ENCODE measurements around the gene CDH4. TPM values are rescaled to one million over a fixed set of nuclear protein-coding genes. Genes with fewer than 3 reads are reported as not detected.

The CDH4 gene
- total RNA-seq, 1 experiment from 2014 or later = not detected

DNA sequence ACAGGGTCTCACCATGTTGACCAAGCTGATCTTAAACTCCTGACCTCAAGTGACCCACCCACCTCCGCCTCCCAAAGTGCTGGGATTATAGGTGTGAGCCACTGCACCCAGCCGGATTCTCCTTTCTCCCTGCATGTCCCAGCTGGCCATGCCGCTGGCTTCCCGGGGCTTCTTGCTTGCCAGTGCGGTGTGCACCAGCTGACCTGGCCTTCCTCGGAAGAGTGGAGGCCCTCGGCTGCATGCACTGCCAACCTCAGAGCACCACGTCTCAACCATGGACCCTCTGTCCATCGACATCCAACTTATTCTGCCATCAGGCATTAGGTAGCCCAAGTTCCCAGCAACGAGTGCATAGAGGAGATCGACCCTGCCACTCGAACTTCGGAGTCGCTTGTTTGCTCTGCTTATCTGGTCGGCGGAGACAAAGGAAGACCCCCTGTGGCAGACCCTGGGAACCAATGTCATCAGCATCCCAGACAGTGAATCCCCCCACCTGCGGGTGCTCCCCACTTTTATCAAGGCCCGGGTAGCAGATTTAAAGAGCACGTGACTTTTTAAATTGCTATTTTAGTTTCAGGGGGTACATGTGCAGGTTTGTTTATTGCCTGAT, 307.8 kb downstream of the CDH4 start:
- no TSS peak for BruUV-seq (replicated peaks)
- intact Hi-C loops (cut with micrococcal nuclease; ENCODE audit: unreplicated experiment) = no loop called here
- ChIA-PET POLR2A (no interaction called here), CTCF (interaction anchor here (0.7 kb wide), 1 partner anchor 328 kb away, joined by 6 read pairs; no protein-coding TSS in a partner anchor)
- no peak for TF ChIP-seq CTCF (IDR thresholded peaks at IDR 0.05; ENCODE audit: insufficient read depth in 1 of 2, low read depth in 1 of 2, low read length in 1 of 2, severe bottlenecking in 1 of 2, unreplicated experiment in 1 of 2)
- Histone ChIP-seq H3K36me3 (ENCODE audit: control insufficient read depth, insufficient read depth, low read length) (no peaks in the 10 kb centered on the region), H3K4me1 (no peaks in the 10 kb centered on the region), H3K27me3 (replicated peaks; ENCODE audit: control insufficient read depth, insufficient read depth, low read length) (no peaks in the 10 kb centered on the region), H3K4me3 (ENCODE audit: low read depth, low read length) (no peak overlapping the region), H3K9me3 (no peaks in the 10 kb centered on the region)
- no peaks in the 10 kb centered on the region for H3K9me3 Mint-ChIP-seq (ENCODE audit: unreplicated experiment)
- H3K27me3 Mint-ChIP-seq (ENCODE audit: insufficient read depth, unreplicated experiment) = peaks cover 25% of the 10 kb centered on the region
- no peak overlapping the region for H3K27ac Mint-ChIP-seq (ENCODE audit: unreplicated experiment)
- H3K36me3 Mint-ChIP-seq (ENCODE audit: insufficient read depth, unreplicated experiment) = no peaks in the 10 kb centered on the region
- no peaks in the 10 kb centered on the region for H3K4me1 Mint-ChIP-seq (ENCODE audit: low read depth, unreplicated experiment)
- H3K4me3 Mint-ChIP-seq (ENCODE audit: unreplicated experiment) = no peak overlapping the region
- no peak for DNase-seq

- Mint-ChIP-seq H3K9me3 (ENCODE audit: unreplicated experiment) (no peaks in the 10 kb centered on the region), H3K27me3 (ENCODE audit: insufficient read depth, unreplicated experiment) (peaks cover 27% of the 10 kb centered on the region), H3K4me3 (ENCODE audit: unreplicated experiment) (no peak overlapping the region), H3K27ac (ENCODE audit: unreplicated experiment) (no peak overlapping the region), H3K4me1 (ENCODE audit: low read depth, unreplicated experiment) (no peaks in the 10 kb centered on the region), H3K36me3 (ENCODE audit: insufficient read depth, unreplicated experiment) (no peaks in the 10 kb centered on the region)
- H3K4me1 ChIP-seq = no peaks in the 10 kb centered on the region
- no peaks in the 10 kb centered on the region for H3K9me3 ChIP-seq
- DNase-seq = peak in 1 of 2 experiments; percentile 35
- no TSS peak for BruUV-seq (replicated peaks)
- intact Hi-C loops (cut with micrococcal nuclease; ENCODE audit: unreplicated experiment) = no loop called here
- ChIA-PET POLR2A (no interaction called here), CTCF (no interaction called here)
- H3K4me3 ChIP-seq (ENCODE audit: low read depth, low read length) = no peak overlapping the region
- no peaks in the 10 kb centered on the region for H3K36me3 ChIP-seq (ENCODE audit: control insufficient read depth, insufficient read depth, low read length)
- TF ChIP-seq CTCF (IDR thresholded peaks at IDR 0.05; ENCODE audit: insufficient read depth in 1 of 2, low read depth in 1 of 2, low read length in 1 of 2, severe bottlenecking in 1 of 2, unreplicated experiment in 1 of 2) = no peak
- no peaks in the 10 kb centered on the region for H3K27me3 ChIP-seq (replicated peaks; ENCODE audit: control insufficient read depth, insufficient read depth, low read length)
Measured at GRCh38 chr20:61560361-61560853, 308.3 kb downstream of the CDH4 start.

- CTCF ChIA-PET = no interaction called here
Measured at GRCh38 chr20:61561111-61561830, 309.2 kb downstream of the CDH4 start.

More at GRCh38 chr20:61561111-61561830, 309.2 kb downstream of the CDH4 start:
- no TSS peak for BruUV-seq (replicated peaks)
- POLR2A ChIA-PET = interaction anchor here (0.7 kb wide), 1 partner anchor 625 kb away, joined by 3 read pairs; no protein-coding TSS in a partner anchor
- no peak overlapping the region for H3K27ac Mint-ChIP-seq (ENCODE audit: unreplicated experiment)
- H3K4me3 Mint-ChIP-seq (ENCODE audit: unreplicated experiment) = no peak overlapping the region
- H3K36me3 Mint-ChIP-seq (ENCODE audit: insufficient read depth, unreplicated experiment) = no peaks in the 10 kb centered on the region
- no peaks in the 10 kb centered on the region for H3K27me3 ChIP-seq (replicated peaks; ENCODE audit: control insufficient read depth, insufficient read depth, low read length)
- intact Hi-C loops (cut with micrococcal nuclease; ENCODE audit: unreplicated experiment) = no loop called here
- no peaks in the 10 kb centered on the region for H3K4me1 Mint-ChIP-seq (ENCODE audit: low read depth, unreplicated experiment)
- H3K36me3 ChIP-seq (ENCODE audit: control insufficient read depth, insufficient read depth, low read length) = no peaks in the 10 kb centered on the region
- H3K4me3 ChIP-seq (ENCODE audit: low read depth, low read length) = no peak overlapping the region
- no peaks in the 10 kb centered on the region for H3K9me3 Mint-ChIP-seq (ENCODE audit: unreplicated experiment)
- TF ChIP-seq CTCF (IDR thresholded peaks at IDR 0.05; ENCODE audit: insufficient read depth in 1 of 2, low read depth in 1 of 2, low read length in 1 of 2, severe bottlenecking in 1 of 2, unreplicated experiment in 1 of 2) = no peak
- H3K9me3 ChIP-seq = no peaks in the 10 kb centered on the region
- H3K27me3 Mint-ChIP-seq (ENCODE audit: insufficient read depth, unreplicated experiment) = peaks cover 26% of the 10 kb centered on the region
- H3K4me1 ChIP-seq = no peaks in the 10 kb centered on the region
- DNase-seq = no peak
